Ecto neural progenitor cell (in vitro differentiated cells): Measurements from ENCODE around the gene TRIM61.
A peak's percentile ranks its signal among the peaks of the same experiment; 100 is the strongest.
"Not testable (repeated sequence)": the region's sequence is repeated elsewhere in the genome, so short reads cannot be mapped to it uniquely, and the experiment has no call there.

Source experiments
- DNase-seq: peaks from one replicate; pipeline ENCODE4 v3.0.0-alpha.2; 2018; ENCODE audit warnings: low spot score

Gene TRIM61

GRCh38 chr4:164956766-164957643, 20.5 kb downstream of the TRIM61 start:
- DNase-seq = peak; percentile 89

DNA sequence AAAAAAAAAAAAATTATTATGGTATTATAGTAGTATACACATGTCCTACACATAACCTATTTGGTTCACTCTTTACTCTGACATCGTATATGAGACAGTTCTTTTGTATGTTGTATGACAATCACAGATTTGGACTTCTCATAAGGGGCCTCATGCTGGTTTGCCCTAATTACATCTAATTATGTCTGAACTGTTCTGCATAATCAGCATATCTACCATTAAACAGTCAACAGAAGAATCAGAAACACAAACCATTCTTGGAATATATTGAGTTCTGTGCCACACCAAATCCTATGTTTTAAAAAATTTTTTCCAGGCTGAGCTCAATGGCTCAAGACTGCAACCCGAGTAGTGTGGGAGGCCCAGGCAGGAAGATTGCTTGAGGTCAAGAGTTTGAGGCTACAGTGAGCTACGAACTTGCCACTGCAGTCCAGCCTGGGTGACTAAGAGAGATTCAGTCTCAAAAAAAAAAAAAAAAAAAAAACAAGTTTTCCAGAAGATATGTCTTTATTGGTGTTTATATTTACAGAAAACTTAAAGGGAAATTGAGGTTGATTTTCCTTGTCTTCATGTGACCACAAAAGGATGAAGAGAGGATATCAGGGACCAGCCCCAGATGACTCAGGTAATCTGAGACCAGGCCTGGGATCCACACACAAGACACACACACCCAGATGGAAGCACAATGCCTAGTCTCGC, 22.2 kb downstream of the TRIM61 start:
- no peak for DNase-seq

DNA sequence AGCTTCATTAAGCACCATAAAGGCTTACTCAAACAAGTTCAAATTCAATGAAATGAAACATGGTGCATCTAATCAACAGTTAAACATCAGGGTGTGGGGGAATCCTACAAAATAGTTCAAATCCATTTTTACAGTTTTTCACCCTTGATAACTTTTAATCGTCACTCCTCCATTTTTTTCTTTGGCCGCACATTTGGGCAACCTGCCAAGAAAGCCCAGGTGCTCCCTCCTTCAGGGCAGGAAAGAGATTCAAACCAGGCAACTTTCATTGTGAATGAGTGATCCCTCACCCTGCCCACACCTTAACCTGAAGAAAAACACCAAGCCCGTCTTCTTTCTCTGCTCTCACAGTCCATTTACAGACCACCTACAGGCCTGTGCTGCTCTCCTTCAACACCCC, 24.9 kb downstream of the TRIM61 start:
- DNase-seq = no peak

DNA sequence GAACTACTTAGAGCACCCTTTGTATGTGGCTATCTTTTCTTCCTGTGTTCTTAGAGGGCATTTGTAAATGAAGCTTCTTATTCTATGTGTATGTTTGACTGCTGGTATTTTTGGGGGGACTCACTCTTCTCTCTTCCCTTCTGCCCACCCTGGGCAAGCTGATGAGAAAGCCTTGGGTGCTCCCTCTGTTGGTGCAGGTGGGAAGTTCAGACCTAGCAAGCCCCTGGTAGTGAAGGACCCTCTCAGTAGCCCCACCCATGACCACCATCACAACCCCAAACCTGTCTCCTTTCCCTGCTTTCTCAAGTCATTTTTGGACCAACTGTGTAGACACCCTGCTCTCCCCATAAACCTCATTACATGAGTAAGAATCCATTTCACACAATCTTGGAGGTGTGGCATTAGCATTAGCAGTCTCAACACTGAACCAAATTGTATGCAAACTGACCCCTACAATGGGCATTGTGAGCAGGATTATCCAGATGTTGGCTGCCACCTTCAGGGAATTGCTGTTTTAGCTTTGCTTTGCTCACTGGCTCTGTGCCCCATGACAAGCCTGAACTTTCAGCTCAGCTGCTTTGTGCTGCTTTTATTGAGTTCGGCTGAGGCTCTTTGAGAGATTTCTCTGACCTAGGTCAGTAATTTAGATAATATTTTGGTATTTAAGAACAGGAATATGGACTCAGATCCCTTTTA, 27.9 kb downstream of the TRIM61 start:
- DNase-seq = no peak

GRCh38 chr4:164948975-164949374, 28.5 kb downstream of the TRIM61 start:
- no peak for DNase-seq

- not testable (repeated sequence) for DNase-seq
Measured at GRCh38 chr4:164948006-164948405, 29.5 kb downstream of the TRIM61 start.

DNA sequence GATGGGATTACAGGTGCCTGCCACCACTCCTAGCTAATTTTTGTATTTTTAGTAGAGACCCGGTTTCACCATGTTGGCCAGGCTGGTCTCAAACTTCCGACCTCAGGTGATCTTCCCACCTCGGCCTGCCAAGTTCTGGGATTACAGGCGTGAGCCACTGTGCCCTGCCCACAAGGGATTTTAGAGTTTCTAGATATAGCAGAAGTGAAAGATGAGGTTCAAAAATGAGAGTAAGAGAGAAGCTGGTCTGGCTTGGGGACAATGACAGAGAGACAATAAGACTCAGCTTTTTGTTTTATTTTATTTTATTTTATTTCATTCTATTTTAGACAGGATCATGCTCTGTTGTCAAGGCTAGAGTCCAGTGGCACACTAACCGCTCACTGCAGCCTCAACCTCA, 30.6 kb downstream of the TRIM61 start:
- DNase-seq = no peak

DNA sequence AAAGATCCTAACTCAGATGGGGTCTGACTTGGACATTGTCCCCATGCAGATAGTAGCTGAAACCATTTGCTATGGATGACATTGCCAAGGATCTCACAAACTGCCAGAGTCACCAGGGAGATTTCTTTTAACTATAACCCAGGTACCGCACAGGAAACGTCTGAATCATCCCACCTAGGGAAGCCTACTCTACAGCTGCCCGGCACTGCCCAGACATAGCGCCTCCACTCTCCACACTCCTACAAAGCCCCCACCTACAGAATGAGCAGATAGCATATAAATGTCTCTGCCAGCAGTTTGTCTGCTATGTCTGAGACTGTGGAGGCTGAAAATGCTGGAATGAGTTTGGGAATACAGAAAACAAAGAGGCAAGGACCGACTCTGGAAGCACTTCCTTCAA, 32.3 kb downstream of the TRIM61 start:
- DNase-seq = no peak

GRCh38 chr4:164943192-164943591, 34.3 kb downstream of the TRIM61 start:
- DNase-seq = no peak

- DNase-seq = no peak
Measured at GRCh38 chr4:164937576-164938270, 39.7 kb downstream of the TRIM61 start.

GRCh38 chr4:164935865-164936606, 41.4 kb downstream of the TRIM61 start:
- not testable (repeated sequence) for DNase-seq

- DNase-seq = no peak
Measured at GRCh38 chr4:164935363-164935762, 42.1 kb downstream of the TRIM61 start.

- DNase-seq = no peak
Measured at GRCh38 chr4:164933244-164933643, 44.2 kb downstream of the TRIM61 start.

GRCh38 chr4:164931551-164932324, 45.7 kb downstream of the TRIM61 start:
- DNase-seq = no peak

DNA sequence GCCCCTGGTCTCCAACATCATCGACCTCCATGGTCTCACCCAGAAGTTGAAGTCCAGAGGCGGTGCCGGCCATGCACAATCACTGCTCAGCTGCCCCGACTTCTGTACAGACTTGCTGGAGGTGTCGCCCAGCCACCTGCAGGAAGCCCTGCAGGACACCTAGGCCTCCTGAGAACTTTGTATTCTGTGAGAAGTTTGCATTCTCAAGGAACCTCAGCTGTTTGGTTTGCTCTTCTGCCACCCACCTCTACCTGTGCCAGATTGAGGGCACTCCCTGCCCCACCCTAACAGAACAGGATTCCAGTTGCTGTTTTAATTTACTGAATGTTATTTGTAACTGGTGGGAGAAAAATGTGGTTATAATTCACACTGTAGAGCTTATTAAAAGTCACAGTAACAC, 46.8 kb downstream of the TRIM61 start:
- DNase-seq = no peak

DNA sequence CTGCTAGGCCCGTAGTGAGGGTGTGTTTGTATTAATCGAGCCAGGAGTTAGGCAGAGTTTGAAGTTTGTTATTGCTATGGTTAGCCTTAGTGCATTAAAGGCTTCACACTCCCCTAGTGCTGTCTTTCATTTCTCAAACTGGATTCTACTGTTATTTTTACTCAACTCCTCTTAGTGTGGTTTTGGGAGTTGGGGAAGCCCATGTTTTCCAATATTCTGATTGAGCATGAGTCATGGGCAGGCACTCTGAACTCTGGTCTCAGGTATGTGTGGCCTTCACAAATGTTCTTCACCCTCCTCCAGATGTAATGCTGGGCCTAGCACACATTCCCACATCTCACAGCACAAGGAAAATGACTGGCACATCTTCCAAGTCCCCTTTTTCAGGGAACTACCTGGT, 50.4 kb downstream of the TRIM61 start:
- DNase-seq = not testable (repeated sequence)

DNA sequence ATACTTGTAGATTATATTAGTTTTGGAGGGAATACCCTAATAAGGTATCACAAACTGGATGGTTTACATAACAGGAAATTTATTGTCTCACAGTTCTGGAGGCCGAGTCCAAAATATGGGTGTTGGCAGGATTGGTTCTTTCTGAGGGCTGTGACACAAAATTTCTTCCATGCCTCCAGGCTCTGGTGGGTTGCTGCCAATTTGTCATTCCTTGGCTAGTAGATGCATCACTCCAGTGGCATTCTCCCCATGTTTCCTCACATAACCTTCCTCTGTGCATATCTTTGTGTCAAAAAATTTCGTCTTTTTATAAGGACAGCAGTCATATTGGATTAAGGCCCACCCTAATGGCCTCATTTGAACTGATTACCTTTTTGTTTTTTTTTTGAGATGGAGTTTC, 51.2 kb downstream of the TRIM61 start:
- DNase-seq = no peak

GRCh38 chr4:164924670-164925238, 52.7 kb downstream of the TRIM61 start:
- DNase-seq = no peak

DNA sequence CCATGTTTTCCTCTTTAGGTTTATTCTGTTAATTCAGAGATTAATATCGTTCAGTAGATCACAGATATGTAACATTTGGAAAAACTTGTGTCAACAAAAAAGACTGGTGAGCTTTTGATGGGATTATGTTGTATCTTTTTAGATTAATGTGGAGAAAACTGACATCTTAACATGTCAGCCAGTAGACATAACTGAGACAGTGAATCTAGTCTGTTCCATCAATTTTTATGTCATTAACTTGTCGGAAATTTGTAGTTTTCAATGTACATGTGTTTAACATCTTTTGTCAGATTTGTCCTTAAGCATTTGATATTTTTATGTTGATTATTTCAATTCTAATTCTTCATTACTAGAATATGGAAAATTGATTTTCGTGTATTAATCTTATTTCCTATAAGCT, 58.5 kb downstream of the TRIM61 start:
- DNase-seq = no peak
